HEK293 (cell line): ENCODE results near the gene RGSL1.

Experiments
- CTCF ChIA-PET: fragments of 350-600 bp; formaldehyde crosslinking; extraction: SDS; loops from one replicate; lab custom pipeline; 2021; ENCODE audit warnings: antibody characterized with exemption; lab: Yijun Ruan, JAX
- POLR2A ChIA-PET: fragments of 300-600 bp; formaldehyde crosslinking; extraction: SDS; loops from one replicate; lab custom pipeline; 2020; ENCODE audit warnings: antibody characterized with exemption, inconsistent platforms; lab: Yijun Ruan, JAX
- H3K27ac ChIP-seq: fragments of 200-500 bp; sonication (Bioruptor generic); 2 replicates; pipeline ENCODE4 v1.5.1; 2014; ENCODE audit warnings: low read depth, low read length, control low read depth, inconsistent platforms; ENCODE audit errors: extremely low read depth
- H3K36me3 ChIP-seq, 2 experiments: fragments of 200-500 bp in 1 of 2; sonication (Bioruptor generic) in 1 of 2; 1 replicate in 1 of 2; 2 replicates in 1 of 2; pipeline ENCODE4 v1.5.1; 2014 to 2017; ENCODE audit warnings: inconsistent platforms in 2 of 2, low read length in 2 of 2; ENCODE audit not compliant: control insufficient read depth in 2 of 2, insufficient read depth in 1 of 2
- H3K4me1 ChIP-seq: fragments of 200-500 bp; sonication (Bioruptor generic); 2 replicates; pipeline ENCODE4 v1.5.1; 2014; ENCODE audit warnings: mild to moderate bottlenecking, low read length, inconsistent platforms; ENCODE audit not compliant: control insufficient read depth, insufficient read depth
- H3K4me3 ChIP-seq: 2 replicates; pipeline ENCODE4 v1.5.1; 2011; ENCODE audit warnings: low read depth, mild to moderate bottlenecking, control low read depth, low read length, moderate library complexity
- H3K9me3 ChIP-seq: fragments of 200-500 bp; sonication (Bioruptor generic); 2 replicates; pipeline ENCODE4 v1.5.1; 2014; ENCODE audit warnings: low read depth, low read length, inconsistent platforms; ENCODE audit not compliant: control insufficient read depth, insufficient read depth
- BCL6B ChIP-seq: fragments of 450-650 bp; formaldehyde crosslinking; IDR thresholded peaks from 2 replicates; pipeline ENCODE4 v1.5.1; 2017; ENCODE audit warnings: missing biosample characterization, missing genetic modification characterization
- GLIS2 ChIP-seq: fragments of 450-650 bp; formaldehyde crosslinking; IDR thresholded peaks from 2 replicates; pipeline ENCODE4 v1.5.1; 2016; ENCODE audit warnings: missing biosample characterization, missing genetic modification characterization
- HIC1 ChIP-seq: fragments of 450-650 bp; formaldehyde crosslinking; IDR thresholded peaks from 2 replicates; pipeline ENCODE4 v1.5.1; 2016; ENCODE audit warnings: missing biosample characterization, missing genetic modification characterization
- OSR2 ChIP-seq: fragments of 450-650 bp; formaldehyde crosslinking; IDR thresholded peaks from 2 replicates; pipeline ENCODE4 v1.5.1; 2016; ENCODE audit warnings: missing biosample characterization, missing genetic modification characterization
- PRDM4 ChIP-seq: fragments of 450-650 bp; formaldehyde crosslinking; IDR thresholded peaks from 2 replicates; pipeline ENCODE4 v1.5.1; 2017; ENCODE audit warnings: missing biosample characterization, missing genetic modification characterization
- REPIN1 ChIP-seq: fragments of 450-650 bp; formaldehyde crosslinking; IDR thresholded peaks from 2 replicates; pipeline ENCODE4 v1.5.1; 2017; ENCODE audit warnings: missing biosample characterization, missing genetic modification characterization, low read depth
- SETDB1 ChIP-seq: IDR thresholded peaks from one replicate; pipeline ENCODE4 v1.6.1; 2017; ENCODE audit warnings: mild to moderate bottlenecking, low read length, moderate library complexity, mixed read lengths; ENCODE audit not compliant: insufficient read length
- ZBTB1 ChIP-seq: fragments of 450-650 bp; formaldehyde crosslinking; IDR thresholded peaks from 2 replicates; pipeline ENCODE4 v1.5.1; 2016; ENCODE audit warnings: missing biosample characterization, missing genetic modification characterization
- ZBTB49 ChIP-seq: fragments of 450-650 bp; formaldehyde crosslinking; IDR thresholded peaks from 2 replicates; pipeline ENCODE4 v1.5.1; 2016; ENCODE audit warnings: missing biosample characterization, missing genetic modification characterization, low read depth
- ZFP3 ChIP-seq: fragments of 450-650 bp; formaldehyde crosslinking; IDR thresholded peaks from 2 replicates; pipeline ENCODE4 v1.5.1; 2016; ENCODE audit warnings: low read depth, missing biosample characterization, missing genetic modification characterization
- ZFP69B ChIP-seq: fragments of 450-650 bp; formaldehyde crosslinking; IDR thresholded peaks from 2 replicates; pipeline ENCODE4 v1.5.1; 2016; ENCODE audit warnings: missing biosample characterization, missing genetic modification characterization
- ZNF10 ChIP-seq: fragments of 450-650 bp; formaldehyde crosslinking; IDR thresholded peaks from 2 replicates; pipeline ENCODE4 v1.5.1; 2017; ENCODE audit warnings: missing biosample characterization, missing genetic modification characterization
- ZNF2 ChIP-seq: fragments of 450-650 bp; formaldehyde crosslinking; IDR thresholded peaks from 2 replicates; pipeline ENCODE4 v1.5.1; 2016; ENCODE audit warnings: missing biosample characterization, missing genetic modification characterization
- ZNF221 ChIP-seq: fragments of 450-650 bp; formaldehyde crosslinking; IDR thresholded peaks from 2 replicates; pipeline ENCODE4 v1.5.1; 2017; ENCODE audit warnings: missing biosample characterization, missing genetic modification characterization, borderline replicate concordance
- ZNF239 ChIP-seq: fragments of 450-650 bp; formaldehyde crosslinking; IDR thresholded peaks from 2 replicates; pipeline ENCODE4 v1.5.1; 2016; ENCODE audit warnings: missing biosample characterization, missing genetic modification characterization
- ZNF324 ChIP-seq: fragments of 450-650 bp; formaldehyde crosslinking; IDR thresholded peaks from 2 replicates; pipeline ENCODE4 v1.5.1; 2016; ENCODE audit warnings: missing biosample characterization, missing genetic modification characterization
- ZNF335 ChIP-seq: fragments of 450-650 bp; formaldehyde crosslinking; conservative IDR thresholded peaks from 2 replicates; pipeline ENCODE4 v1.5.1; 2016; ENCODE audit warnings: missing biosample characterization, missing genetic modification characterization
- ZNF362 ChIP-seq: fragments of 450-650 bp; formaldehyde crosslinking; IDR thresholded peaks from 2 replicates; pipeline ENCODE4 v1.5.1; 2016; ENCODE audit warnings: missing biosample characterization, missing genetic modification characterization
- ZNF423 ChIP-seq: fragments of 450-650 bp; formaldehyde crosslinking; IDR thresholded peaks from 2 replicates; pipeline ENCODE4 v1.5.1; 2016; ENCODE audit warnings: missing biosample characterization, missing genetic modification characterization
- ZNF530 ChIP-seq: fragments of 450-650 bp; formaldehyde crosslinking; IDR thresholded peaks from 2 replicates; pipeline ENCODE4 v1.5.1; 2016; ENCODE audit warnings: low read depth, missing biosample characterization, missing genetic modification characterization
- ZNF624 ChIP-seq: fragments of 450-650 bp; formaldehyde crosslinking; IDR thresholded peaks from 2 replicates; pipeline ENCODE4 v1.5.1; 2017; ENCODE audit warnings: missing biosample characterization, missing genetic modification characterization
- ZNF747 ChIP-seq: fragments of 450-650 bp; formaldehyde crosslinking; IDR thresholded peaks from 2 replicates; pipeline ENCODE4 v1.5.1; 2016; ENCODE audit warnings: missing biosample characterization, missing genetic modification characterization
- ZNF777 ChIP-seq: fragments of 450-650 bp; formaldehyde crosslinking; IDR thresholded peaks from 2 replicates; pipeline ENCODE4 v1.5.1; 2017; ENCODE audit warnings: missing biosample characterization, missing genetic modification characterization, borderline replicate concordance
- ZNF791 ChIP-seq: fragments of 450-650 bp; formaldehyde crosslinking; IDR thresholded peaks from 2 replicates; pipeline ENCODE4 v1.5.1; 2016; ENCODE audit warnings: missing biosample characterization, missing genetic modification characterization
- ZNF843 ChIP-seq: fragments of 450-650 bp; formaldehyde crosslinking; IDR thresholded peaks from 2 replicates; pipeline ENCODE4 v1.5.1; 2016; ENCODE audit warnings: missing biosample characterization, missing genetic modification characterization

The RGSL1 gene

GRCh38 chr1:182565537-182565936 lies 115.6 kb downstream of the RGSL1 start (continued):
- TF ChIP-seq GLIS2 (tag by site-specific recombination) (no peak), ZNF335 (no peak), PRDM4 (tag by site-specific recombination) (no peak), REPIN1 (no peak), ZBTB1 (tag by site-specific recombination) (no peak), ZNF221 (tag by site-specific recombination) (no peak), ZNF362 (no peak), ZBTB49 (tag by site-specific recombination) (no peak)
- TF ChIP-seq, all 188 proteins: peak for 0

GRCh38 chr1:182567629-182568028 lies 117.7 kb downstream of the RGSL1 start:
- no peak overlapping the region for H3K27ac ChIP-seq
- no peak for TF ChIP-seq ZFP69B (tag by site-specific recombination)
- TF ChIP-seq ZNF624 (tag by site-specific recombination) = no peak
- TF ChIP-seq ZNF843 = no peak
- no peak for TF ChIP-seq ZNF423
- no peak for TF ChIP-seq OSR2 (tag by site-specific recombination)
- no peak for TF ChIP-seq ZNF777 (tag by site-specific recombination)
- no peak for TF ChIP-seq ZNF324 (tag by site-specific recombination)
- TF ChIP-seq SETDB1 = no peak
- no peak for TF ChIP-seq BCL6B (tag by site-specific recombination)
- TF ChIP-seq ZNF239 (tag by site-specific recombination) = no peak
- no peak for TF ChIP-seq ZFP3 (tag by site-specific recombination)
- no peak for TF ChIP-seq ZNF10
- TF ChIP-seq ZNF530 (tag by site-specific recombination) = no peak
- no peak for TF ChIP-seq HIC1 (tag by site-specific recombination)
- no peak for TF ChIP-seq ZNF791 (tag by site-specific recombination)
- no peak for TF ChIP-seq ZNF2 (tag by site-specific recombination)
- TF ChIP-seq ZBTB1 (tag by site-specific recombination) = no peak
- no peak for TF ChIP-seq ZNF747 (tag by site-specific recombination)
- CTCF ChIA-PET = interaction anchor here (0.7 to 2.0 kb wide), 3 partner anchors 29 to 924 kb away, joined by 3 to 8 read pairs (median 5); no protein-coding TSS in a partner anchor

More at GRCh38 chr1:182567629-182568028, 117.7 kb downstream of the RGSL1 start:
- Histone ChIP-seq H3K36me3 (no peaks in the 10 kb centered on the region), H3K9me3 (no peaks in the 10 kb centered on the region), H3K4me1 (no peaks in the 10 kb centered on the region), H3K4me3 (no peak overlapping the region)
- POLR2A ChIA-PET = no interaction called here
